Endothelial cell (in vitro differentiated cells): ENCODE data around the gene PPP6R1. TPM values are rescaled to one million over a fixed set of nuclear protein-coding genes. Genes with fewer than 3 reads are reported as not detected.

Experiments used
- DNase-seq: peaks from one replicate; pipeline ENCODE4 v3.0.0; 2021; ENCODE audit warnings: low spot score
- H3K27ac Mint-ChIP-seq: one replicate; pipeline ENCODE4 v1.8.0; 2021; ENCODE audit warnings: mixed read lengths, inconsistent platforms; ENCODE audit not compliant: unreplicated experiment
- H3K27me3 Mint-ChIP-seq: one replicate; pipeline ENCODE4 v1.8.0; 2021; ENCODE audit warnings: mild to moderate bottlenecking, moderate library complexity, mixed read lengths, inconsistent platforms; ENCODE audit not compliant: unreplicated experiment
- H3K36me3 Mint-ChIP-seq: one replicate; pipeline ENCODE4 v1.8.0; 2021; ENCODE audit warnings: mild to moderate bottlenecking, low read depth, mixed read lengths, inconsistent platforms; ENCODE audit not compliant: unreplicated experiment
- H3K4me1 Mint-ChIP-seq: one replicate; pipeline ENCODE4 v1.8.0; 2021; ENCODE audit warnings: mild to moderate bottlenecking, mixed read lengths, inconsistent platforms; ENCODE audit not compliant: unreplicated experiment
- H3K4me3 Mint-ChIP-seq: one replicate; pipeline ENCODE4 v1.8.0; 2021; ENCODE audit warnings: mild to moderate bottlenecking, mixed read lengths, inconsistent platforms; ENCODE audit not compliant: unreplicated experiment
- H3K9me3 Mint-ChIP-seq: one replicate; pipeline ENCODE4 v1.8.0; 2021; ENCODE audit warnings: mixed read lengths, inconsistent platforms; ENCODE audit not compliant: unreplicated experiment
- CTCF ChIP-seq: fragments of 200-600 bp; sonication (generic); IDR thresholded peaks from one replicate; pipeline ENCODE4 v1.5.0; 2021; ENCODE audit warnings: antibody characterized with exemption; ENCODE audit not compliant: unreplicated experiment
- total RNA-seq: library from RNA; stranded (reverse); fragmentation: NEBNext Ultra II Directional; extraction: Animal tissue kit (Norgen Biotek cat#: 25700); gene quantifications from one replicate; pipeline ENCODE4 v1.2.1, GENCODE V29; 2021; ENCODE audit not compliant: unreplicated experiment

The PPP6R1 gene
- total RNA-seq, 1 donor from 2014 or later: 65.6 TPM

- no peak overlapping the region for H3K27ac Mint-ChIP-seq
- H3K9me3 Mint-ChIP-seq: no peaks in the 10 kb centered on the region
- no peak for DNase-seq
- peaks cover 11% of the 10 kb centered on the region for H3K4me1 Mint-ChIP-seq
- peaks cover 13% of the 10 kb centered on the region for H3K27me3 Mint-ChIP-seq
- peaks cover 4% of the 10 kb centered on the region for H3K36me3 Mint-ChIP-seq
- no peak for TF ChIP-seq CTCF
- H3K4me3 Mint-ChIP-seq: no peak overlapping the region
These were observed 9.0 kb downstream of the PPP6R1 start for GRCh38 chr19:55249841-55250240.

GRCh38 chr19:55248704-55249103, 10.1 kb downstream of the PPP6R1 start:
- Mint-ChIP-seq H3K27ac (no peak overlapping the region), H3K4me1 (no peaks in the 10 kb centered on the region), H3K9me3 (no peaks in the 10 kb centered on the region), H3K4me3 (no peak overlapping the region), H3K36me3 (peaks cover 14% of the 10 kb centered on the region), H3K27me3 (peaks cover 14% of the 10 kb centered on the region)
- DNase-seq: no peak
- TF ChIP-seq CTCF: no peak

GRCh38 chr19:55248166-55248675, 10.6 kb downstream of the PPP6R1 start:
- no peak for DNase-seq
- Mint-ChIP-seq H3K4me1 (no peaks in the 10 kb centered on the region), H3K27me3 (peaks cover 13% of the 10 kb centered on the region), H3K9me3 (no peaks in the 10 kb centered on the region), H3K4me3 (no peak overlapping the region), H3K27ac (no peak overlapping the region), H3K36me3 (peaks cover 18% of the 10 kb centered on the region)
- no peak for TF ChIP-seq CTCF

- H3K4me3 Mint-ChIP-seq: no peak overlapping the region
- DNase-seq: no peak
- H3K9me3 Mint-ChIP-seq: no peaks in the 10 kb centered on the region
- TF ChIP-seq CTCF: no peak
- H3K27ac Mint-ChIP-seq: no peak overlapping the region
- no peaks in the 10 kb centered on the region for H3K4me1 Mint-ChIP-seq
- peaks cover 15% of the 10 kb centered on the region for H3K27me3 Mint-ChIP-seq
- peaks cover 21% of the 10 kb centered on the region for H3K36me3 Mint-ChIP-seq
These were observed 11.2 kb downstream of the PPP6R1 start for GRCh38 chr19:55247621-55248099.

- Mint-ChIP-seq H3K27ac (no peak overlapping the region), H3K27me3 (peaks cover 15% of the 10 kb centered on the region), H3K36me3 (peaks cover 26% of the 10 kb centered on the region), H3K4me3 (no peak overlapping the region), H3K9me3 (no peaks in the 10 kb centered on the region), H3K4me1 (no peaks in the 10 kb centered on the region)
- no peak for DNase-seq
- no peak for TF ChIP-seq CTCF
These were observed 12.1 kb downstream of the PPP6R1 start for GRCh38 chr19:55246462-55247451.
